GM12873 (cell line): ENCODE measurements around the gene BLVRA.

Experiments
- TF ChIP-seq, protein P1 (sequence below): IDR thresholded peaks from 2 replicates; pipeline ENCODE4 v1.5.1; 2012; ENCODE audit warnings: low read depth, mild to moderate bottlenecking, moderate library complexity, low read length, control low read depth; ENCODE audit not compliant: insufficient read depth; ENCODE audit errors: missing control alignments

Gene BLVRA

DNA sequence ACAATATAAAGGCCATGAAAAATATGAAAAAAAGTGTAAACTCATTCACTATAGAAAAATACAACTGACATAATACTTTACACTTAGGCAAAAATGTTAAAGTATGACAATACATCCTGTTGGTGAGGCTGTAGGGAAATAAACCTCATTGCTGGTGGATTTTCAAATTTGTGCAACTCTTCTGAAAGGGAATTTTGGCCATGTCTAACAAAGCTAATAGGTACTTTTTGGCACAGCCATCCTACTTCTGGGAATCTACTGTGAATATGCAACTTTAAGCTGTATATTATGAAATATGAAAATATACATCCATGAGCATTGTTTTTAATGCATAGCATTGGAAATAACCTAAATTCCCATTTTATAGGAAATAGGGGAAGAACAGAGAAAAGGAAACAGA is 15.8 kb upstream of the BLVRA start:
- TF ChIP-seq, protein P1, sequence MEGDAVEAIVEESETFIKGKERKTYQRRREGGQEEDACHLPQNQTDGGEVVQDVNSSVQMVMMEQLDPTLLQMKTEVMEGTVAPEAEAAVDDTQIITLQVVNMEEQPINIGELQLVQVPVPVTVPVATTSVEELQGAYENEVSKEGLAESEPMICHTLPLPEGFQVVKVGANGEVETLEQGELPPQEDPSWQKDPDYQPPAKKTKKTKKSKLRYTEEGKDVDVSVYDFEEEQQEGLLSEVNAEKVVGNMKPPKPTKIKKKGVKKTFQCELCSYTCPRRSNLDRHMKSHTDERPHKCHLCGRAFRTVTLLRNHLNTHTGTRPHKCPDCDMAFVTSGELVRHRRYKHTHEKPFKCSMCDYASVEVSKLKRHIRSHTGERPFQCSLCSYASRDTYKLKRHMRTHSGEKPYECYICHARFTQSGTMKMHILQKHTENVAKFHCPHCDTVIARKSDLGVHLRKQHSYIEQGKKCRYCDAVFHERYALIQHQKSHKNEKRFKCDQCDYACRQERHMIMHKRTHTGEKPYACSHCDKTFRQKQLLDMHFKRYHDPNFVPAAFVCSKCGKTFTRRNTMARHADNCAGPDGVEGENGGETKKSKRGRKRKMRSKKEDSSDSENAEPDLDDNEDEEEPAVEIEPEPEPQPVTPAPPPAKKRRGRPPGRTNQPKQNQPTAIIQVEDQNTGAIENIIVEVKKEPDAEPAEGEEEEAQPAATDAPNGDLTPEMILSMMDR: no peak

DNA sequence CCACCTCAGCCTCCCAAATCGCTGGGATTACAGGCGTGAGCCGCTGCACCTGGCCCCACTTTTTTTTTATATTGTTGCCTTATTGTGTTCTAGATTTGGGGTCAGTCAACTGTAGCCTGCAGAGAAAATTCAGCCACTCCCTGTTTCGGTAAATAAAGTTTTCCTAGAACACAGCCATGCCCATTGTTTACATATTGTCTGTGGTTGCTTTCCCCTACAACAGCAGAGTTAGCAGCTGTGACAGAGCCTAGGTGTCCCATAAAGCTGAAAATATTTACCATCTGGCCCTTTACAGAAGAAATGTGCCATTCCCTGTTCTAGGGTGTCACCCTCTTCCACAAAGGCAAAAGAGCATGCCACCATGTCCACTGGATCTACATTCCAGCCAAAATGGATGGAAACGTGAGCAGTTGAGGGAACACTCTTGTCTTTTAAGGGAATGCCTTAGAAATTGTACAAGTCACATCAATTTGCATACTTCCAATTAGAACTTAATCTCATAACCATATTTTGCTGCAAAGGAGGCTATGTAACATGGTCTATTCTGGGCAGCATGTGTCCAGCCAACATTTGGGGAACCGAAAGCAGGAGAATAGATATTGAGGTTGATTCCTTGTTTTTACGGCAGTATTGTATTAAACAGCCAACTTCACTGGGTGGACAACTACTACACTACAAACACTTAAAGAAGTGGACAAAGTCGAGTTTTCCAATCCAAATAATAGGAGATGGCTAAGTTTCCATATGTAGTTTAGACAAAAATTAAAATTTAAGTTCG is 11.0 kb upstream of the BLVRA start:
- TF ChIP-seq, protein P1: no peak

DNA sequence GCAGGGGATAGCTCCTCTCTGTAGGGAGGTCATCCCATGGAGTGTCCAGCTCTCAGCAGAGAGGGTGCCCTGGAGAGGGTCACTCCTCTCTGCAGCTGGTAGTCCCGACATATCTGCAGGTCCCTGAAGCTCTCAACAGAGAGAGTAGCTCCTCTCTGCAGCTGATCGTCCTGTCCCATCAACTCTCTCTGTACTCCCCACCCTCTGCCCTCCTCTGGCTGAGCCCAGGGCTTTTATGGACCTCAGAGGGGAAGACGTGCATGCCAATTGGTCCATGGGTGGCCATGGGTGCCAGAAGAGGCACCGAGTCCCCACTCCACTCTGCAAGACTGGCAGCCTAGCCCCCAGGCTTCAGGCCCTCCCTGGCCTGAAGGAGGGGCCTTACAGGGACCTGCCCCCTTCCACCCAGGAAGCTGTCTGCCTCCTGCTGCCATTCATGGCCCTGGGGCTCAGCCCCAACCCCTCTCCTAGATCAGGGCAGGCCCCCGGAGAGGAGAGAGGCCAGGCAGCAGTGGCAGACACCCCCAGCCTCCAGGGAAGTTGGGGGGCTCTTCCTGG is 9.0 kb upstream of the BLVRA start:
- TF ChIP-seq, protein P1: no peak

DNA sequence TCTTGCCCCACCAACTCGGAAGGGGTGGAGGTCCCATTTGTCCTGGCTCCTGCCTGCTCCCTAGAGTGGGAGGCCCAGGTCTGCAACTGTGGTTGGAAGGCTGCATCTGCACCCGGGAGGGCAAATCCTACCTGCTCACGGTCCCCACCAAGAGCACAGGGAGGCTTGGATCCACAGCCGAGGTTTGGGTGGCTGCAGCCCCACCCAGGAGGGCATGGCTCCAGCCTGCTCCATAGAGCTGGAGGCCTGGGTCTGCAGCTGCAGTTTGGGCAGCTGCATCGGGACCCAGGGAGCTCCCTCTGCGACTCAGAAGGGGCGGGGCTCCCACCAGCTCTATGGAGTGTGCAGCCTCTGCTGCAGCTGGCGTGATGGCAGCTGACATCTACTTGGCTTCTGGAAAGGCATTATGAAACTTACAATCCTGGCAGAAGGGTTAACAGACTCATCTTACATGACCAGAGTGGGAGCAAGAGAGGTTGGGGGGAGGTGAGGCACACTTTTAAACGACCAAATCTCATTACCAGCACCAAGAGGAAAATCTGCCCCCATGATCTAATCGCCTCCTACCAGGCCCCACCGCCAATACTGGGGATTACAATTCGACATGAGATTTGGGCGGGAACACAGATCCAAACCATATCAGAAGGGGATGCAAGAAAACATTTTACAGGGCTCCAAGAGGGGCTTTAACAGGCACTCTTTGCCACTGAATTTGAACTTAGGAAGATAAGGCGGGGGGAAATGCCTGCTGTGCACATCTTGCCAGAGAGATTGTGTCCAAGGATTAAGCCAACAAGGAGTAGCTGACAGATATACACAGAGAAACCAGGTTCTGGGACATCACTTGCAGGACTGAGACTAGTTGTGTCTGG is 8.2 kb upstream of the BLVRA start:
- TF ChIP-seq, protein P1: no peak

DNA sequence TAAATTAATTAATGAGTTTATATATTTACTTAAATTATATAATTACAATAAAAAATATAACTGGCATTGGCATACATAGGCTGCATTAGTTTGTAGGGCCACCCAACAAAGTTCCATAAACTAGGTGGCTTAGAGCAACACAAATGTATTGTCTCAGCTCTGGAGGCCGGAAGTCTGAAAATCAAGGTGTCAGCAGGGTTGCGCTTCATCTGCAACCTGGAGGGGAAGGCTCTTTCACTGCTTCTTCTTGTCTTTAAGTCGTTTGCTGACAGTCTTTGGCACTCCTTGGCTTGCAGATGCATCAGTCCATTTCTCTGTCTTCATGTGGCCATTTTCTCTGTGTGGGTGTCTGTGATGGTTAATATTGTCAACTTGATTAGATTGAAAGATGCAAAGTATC is 6.1 kb upstream of the BLVRA start:
- TF ChIP-seq, protein P1: no peak

DNA sequence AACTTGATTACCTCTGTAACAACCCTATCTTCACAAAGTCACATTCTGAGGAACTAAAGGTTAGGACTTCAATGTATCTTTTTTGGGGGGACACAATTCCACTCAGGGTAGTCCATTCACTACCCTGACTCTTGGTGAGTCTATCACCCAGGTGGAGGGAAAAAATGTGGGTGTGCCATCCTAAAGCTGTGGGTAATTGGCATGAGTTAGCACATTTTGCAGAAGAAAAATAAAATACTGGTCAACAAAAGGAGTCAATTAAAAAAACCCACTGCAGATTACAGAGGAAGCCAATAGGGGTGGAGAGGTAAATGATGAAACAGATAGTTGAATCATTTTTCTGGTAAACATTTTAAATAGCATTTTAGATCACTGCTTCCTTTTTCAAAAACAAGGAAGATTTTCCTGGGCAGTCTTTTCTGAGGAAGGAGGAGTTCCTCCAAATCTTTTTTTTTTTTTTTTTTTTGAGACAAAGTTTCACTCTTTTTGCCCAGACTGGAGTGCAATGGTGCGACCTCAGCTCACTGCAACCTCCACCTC is 5.1 kb upstream of the BLVRA start:
- TF ChIP-seq, protein P1: no peak

DNA sequence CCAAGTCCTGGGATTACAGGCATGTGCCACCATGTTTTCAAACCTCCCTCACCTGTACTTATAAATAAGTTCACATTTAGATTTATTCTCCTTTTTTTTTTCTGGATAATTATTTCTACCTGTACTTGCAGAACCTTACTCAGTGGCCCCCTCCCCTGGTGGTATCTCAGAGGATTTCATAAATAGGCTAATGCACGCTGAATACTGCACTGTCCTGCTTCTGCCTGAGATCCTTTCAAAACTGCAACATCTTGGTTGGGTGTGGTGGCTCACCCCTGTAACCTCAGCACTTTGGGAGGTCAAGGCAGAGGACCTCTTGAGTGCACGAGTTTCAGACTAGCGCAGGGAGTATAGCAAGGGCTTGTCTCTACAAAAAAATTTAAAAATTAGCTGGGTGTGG is 4.6 kb upstream of the BLVRA start:
- TF ChIP-seq, protein P1: peak; percentile 16
